GM12878 (cell line): Measurements from ENCODE around the gene RHBDF2. TPM values are rescaled to one million over a fixed set of nuclear protein-coding genes. Genes with fewer than 3 reads are reported as not detected.

Experiments used
- ATAC-seq: fragments of 200-7000 bp; cut with Tn5 transposase; 3 replicates; pipeline ENCODE4 v1.9.1; 2020; ENCODE audit warnings: mild to moderate bottlenecking, moderate library complexity
- BruUV-seq: library from RNA; stranded (reverse); fragments of 400-500 nt; replicated peaks from 2 replicates; lab custom pipeline; 2021; lab: Mats Ljungman, UMichigan
- CTCF ChIA-PET: fragments of 300-600 bp; sonication (Branson Sonifier 250); formaldehyde crosslinking; extraction: SDS; loops from one replicate; lab custom pipeline; 2021; ENCODE audit warnings: inconsistent platforms; lab: Yijun Ruan, JAX
- POLR2A ChIA-PET: fragments of 350-600 bp; formaldehyde crosslinking; extraction: SDS; loops from one replicate; lab custom pipeline; 2021; ENCODE audit warnings: inconsistent platforms; lab: Charles Lee
- RAD21 ChIA-PET: fragments of 300-600 bp; sonication (Branson Sonifier 250); formaldehyde crosslinking; loops from one replicate; lab custom pipeline; 2023; ENCODE audit warnings: antibody characterized with exemption; ENCODE audit not compliant: unreplicated experiment; lab: Charles Lee
- SMC1A ChIA-PET: fragments of 300-600 bp; sonication (Branson Sonifier 250); formaldehyde crosslinking; loops from one replicate; lab custom pipeline; 2023; ENCODE audit not compliant: unreplicated experiment, uncharacterized antibody; lab: Charles Lee
- DNase-seq: peaks from one replicate; pipeline ENCODE4 v3.0.0-alpha.2; 2011; ENCODE audit warnings: low read depth, low spot score
- FAIRE-seq: peaks from 3 replicates; lab custom pipeline; 2011; peaks lifted over from hg19 to GRCh38; lab: Jason Lieb, UNC
- H2AFZ ChIP-seq: 2 replicates; pipeline ENCODE4 v1.6.0; 2011; ENCODE audit warnings: low read depth, low read length, control low read depth; ENCODE audit not compliant: control insufficient read depth
- H3K27ac ChIP-seq: 2 replicates; pipeline ENCODE4 v1.5.1; 2011; ENCODE audit warnings: control low read depth; ENCODE audit not compliant: control insufficient read depth, insufficient read depth
- H3K27me3 ChIP-seq, 2 experiments: replicated peaks in 1 of 2; 2 replicates each; pipeline versions ENCODE4 v1.6.0 to v1.6.1; 2011; ENCODE audit warnings: low read length in 1 of 2; ENCODE audit not compliant: control insufficient read depth in 2 of 2, insufficient read depth in 2 of 2
- H3K36me3 ChIP-seq, 2 experiments: 2 replicates each; pipeline ENCODE4 v1.5.1; 2011; ENCODE audit warnings: low read length in 1 of 2; ENCODE audit not compliant: control insufficient read depth in 2 of 2, insufficient read depth in 2 of 2
- H3K4me1 ChIP-seq: 2 replicates; pipeline ENCODE4 v1.6.1; 2011; ENCODE audit warnings: mild to moderate bottlenecking, low read length, moderate library complexity, mixed read lengths; ENCODE audit not compliant: control insufficient read depth, insufficient read depth
- H3K4me2 ChIP-seq: 2 replicates; pipeline ENCODE4 v1.6.0; 2011; ENCODE audit warnings: control low read depth; ENCODE audit not compliant: control insufficient read depth, insufficient read depth
- H3K4me3 ChIP-seq: fragments of 200-600 bp; sonication (generic); 2 replicates; pipeline ENCODE4 v1.5.1; 2016
- H3K79me2 ChIP-seq: 2 replicates; pipeline ENCODE4 v1.6.0; 2011; ENCODE audit warnings: low read length; ENCODE audit not compliant: control insufficient read depth, insufficient read depth
- H3K9ac ChIP-seq: 2 replicates; pipeline ENCODE4 v1.8.0; 2011; ENCODE audit warnings: low read length, control low read depth, mixed read lengths; ENCODE audit not compliant: control insufficient read depth, insufficient read depth
- H3K9me3 ChIP-seq: replicated peaks from 3 replicates; pipeline ENCODE4 v1.5.1; 2011; ENCODE audit warnings: mild to moderate bottlenecking, low read length; ENCODE audit not compliant: control insufficient read depth, insufficient read depth
- H4K20me1 ChIP-seq: 2 replicates; pipeline ENCODE4 v1.6.0; 2011; ENCODE audit not compliant: control insufficient read depth, insufficient read depth
- CBX5 ChIP-seq: sonication (generic); IDR thresholded peaks from 2 replicates; pipeline ENCODE4 v1.6.1; 2016; ENCODE audit warnings: low read depth, moderate library complexity, mild to moderate bottlenecking, inconsistent platforms
- EP300 ChIP-seq, 2 experiments: fragments of 150-350 bp in 1 of 2; IDR thresholded peaks; 2 replicates each; pipeline ENCODE4 v1.6.1; 2011 to 2012; ENCODE audit warnings: low read depth in 2 of 2, low read length in 2 of 2, borderline replicate concordance in 1 of 2, improper control_type of control experiment in 1 of 2, inconsistent platforms in 1 of 2; ENCODE audit not compliant: control insufficient read depth in 1 of 2
- GABPA ChIP-seq: IDR thresholded peaks from 2 replicates; pipeline ENCODE4 v1.6.1; 2014; ENCODE audit warnings: antibody characterized with exemption, low read depth, mild to moderate bottlenecking, inconsistent platforms
- HDAC2 ChIP-seq: fragments of 200-600 bp; sonication (generic); IDR thresholded peaks from 2 replicates; pipeline ENCODE4 v1.6.1; 2017
- IKZF2 ChIP-seq, 2 experiments: fragments of 450-650 bp; IDR thresholded peaks; 2 replicates each; pipeline ENCODE4 v1.6.1; 2017; ENCODE audit warnings: mild to moderate bottlenecking in 2 of 2, moderate library complexity in 2 of 2
- IRF4 ChIP-seq: IDR thresholded peaks from 2 replicates; pipeline ENCODE4 v1.6.1; 2011; ENCODE audit warnings: low read depth, low read length
- NFYB ChIP-seq: IDR thresholded peaks from 2 replicates; pipeline ENCODE4 v1.6.1; 2011; ENCODE audit warnings: low read depth, mild to moderate bottlenecking, low read length, improper control_type of control experiment, moderate library complexity; ENCODE audit not compliant: insufficient read depth
- POLR2AphosphoS5 ChIP-seq: IDR thresholded peaks from 2 replicates; pipeline ENCODE4 v1.6.1; 2011; ENCODE audit warnings: mild to moderate bottlenecking, low read length, inconsistent platforms
- SUZ12 ChIP-seq: fragments of 200-600 bp; sonication (generic); IDR thresholded peaks from one replicate; pipeline ENCODE4 v1.6.1; 2018; ENCODE audit warnings: antibody characterized with exemption, mild to moderate bottlenecking; ENCODE audit not compliant: unreplicated experiment
- YBX1 ChIP-seq: fragments of 450-650 bp; IDR thresholded peaks from 2 replicates; pipeline ENCODE4 v1.6.1; 2016; ENCODE audit warnings: antibody characterized with exemption
- ZZZ3 ChIP-seq: IDR thresholded peaks from 2 replicates; pipeline ENCODE4 v1.6.1; 2011; ENCODE audit warnings: low read depth; ENCODE audit not compliant: control insufficient read depth, insufficient read length
- WGBS: methylation state at CpG from one replicate; pipeline ENCODE4 v1.1.6; 2016; ENCODE audit warnings: low lambda C conversion rate; ENCODE audit not compliant: insufficient replicate concordance, insufficient coverage; ENCODE audit errors: missing lambda C conversion rate; 5-methylcytosine and 5-hydroxymethylcytosine counted together
- in situ Hi-C: fragments of 300-500 bp; cut with MboI; formaldehyde crosslinking; loops from 9 replicates; pipeline ENCODE4 v1.14.3; 2018; ENCODE audit warnings: mixed read lengths
- intact Hi-C: fragments of 100-400 bp; cut with micrococcal nuclease; formaldehyde crosslinking; loops from one replicate; pipeline ENCODE4 v1.14.2; 2022; ENCODE audit not compliant: unreplicated experiment
- polyA plus RNA-seq, 11 experiments: library from polyadenylated mRNA; depleted of rRNA in 4 of 11; unstranded in 6 of 11; stranded (reverse) in 5 of 11; fragments of >200 nt; fragmentation: Nextera tagmentation in 4 of 11; fragmentation: Illumina TruSeq in 1 of 11; extraction: Ambion mirVana in 4 of 11; extraction: Trizol in 1 of 11; gene quantifications; 1 replicate in 1 of 11; 2 replicates in 10 of 11; pipeline versions ENCODE4 v1.2.1 to v1.2.3, GENCODE V29; 2011 to 2016; ENCODE audit warnings: inconsistent platforms in 2 of 11, missing spikeins in 2 of 11, low read depth in 1 of 11
- total RNA-seq, 4 experiments: library from RNA; depleted of rRNA in 3 of 4; stranded (reverse); fragments of >200 nt in 3 of 4; fragmentation: Illumina TruSeq in 1 of 4; extraction: Trizol in 1 of 4; gene quantifications; 2 replicates each; pipeline versions ENCODE4 v1.2.1 to v1.2.3, GENCODE V29; 2013 to 2021
- TF ChIP-seq, protein P1 (sequence below): fragments of 450-650 bp; IDR thresholded peaks from 2 replicates; pipeline ENCODE4 v1.6.1; 2018; ENCODE audit warnings: mild to moderate bottlenecking, low read depth, moderate library complexity; ENCODE audit not compliant: partially characterized antibody
- TF ChIP-seq, protein P2 (sequence below): fragments of 450-650 bp; IDR thresholded peaks from 2 replicates; pipeline ENCODE4 v1.6.1; 2014; ENCODE audit warnings: mild to moderate bottlenecking
- TF ChIP-seq, protein P3 (sequence below): IDR thresholded peaks from 2 replicates; pipeline ENCODE4 v1.6.1; 2012; ENCODE audit warnings: low read depth, low read length, improper control_type of control experiment

RHBDF2 gene
- total and polyA plus RNA-seq, 10 of the 15 experiments (the other 5 are each of a cell fraction or from before 2014, with no cell fraction given), result 0.97 to 43.0 (median 18.7) TPM

DNA sequence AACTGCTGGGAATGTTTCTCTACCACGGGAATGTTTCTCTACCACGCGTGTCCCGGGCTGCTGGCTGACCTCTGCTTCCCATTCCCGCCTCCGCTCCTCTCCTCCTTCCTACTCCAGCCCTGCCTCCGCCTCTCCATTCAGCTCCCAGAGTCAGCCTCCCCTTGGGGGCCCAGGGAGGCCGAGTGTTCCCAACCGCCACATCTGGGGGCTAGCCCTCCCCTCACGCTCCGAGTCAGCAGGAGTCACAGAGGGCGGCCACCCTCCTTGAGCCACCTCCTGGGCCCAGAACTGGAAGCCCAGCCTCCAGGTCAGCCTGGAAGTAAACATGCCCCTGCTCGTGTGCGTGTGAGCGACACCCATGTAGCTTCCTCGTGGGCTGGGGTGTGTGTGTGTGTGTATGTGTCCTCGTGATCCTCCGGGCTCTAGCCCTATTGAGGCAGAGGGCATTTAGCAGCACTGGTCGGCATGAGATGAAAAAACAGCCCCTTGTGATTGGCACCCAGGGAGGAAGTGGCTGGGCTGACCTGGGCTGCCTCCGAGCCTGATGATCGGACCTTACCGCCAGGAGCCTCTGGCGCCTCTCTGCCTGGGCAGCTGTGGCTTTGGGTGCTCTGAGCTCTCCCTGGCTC, 29.0 kb upstream of the RHBDF2 start:
- Histone ChIP-seq H3K9me3 (no peaks in the 10 kb centered on the region), H3K27me3 (no peaks in the 10 kb centered on the region), H3K79me2 (no peaks in the 10 kb centered on the region), H3K4me2 (no peak overlapping the region), H2AFZ (no peak overlapping the region), H3K36me3 (no peaks in the 10 kb centered on the region), H3K4me3 (no peak overlapping the region), H4K20me1 (no peaks in the 10 kb centered on the region), H3K27ac (no peak overlapping the region), H3K9ac (no peak overlapping the region), H3K4me1 (peaks cover 12% of the 10 kb centered on the region)
- intact Hi-C loops, result no loop called here
- WGBS, result 84% methylated on average over 23 of the region's 23 CpGs
- CTCF ChIA-PET, result interaction anchor here (0.8 to 4.0 kb wide), 2 partner anchors 16 to 33 kb away, joined by 3 to 35 read pairs; no protein-coding TSS in a partner anchor
- SMC1A ChIA-PET, result no interaction called here
- DNase-seq, result no peak
- POLR2A ChIA-PET, result no interaction called here
- RAD21 ChIA-PET, result no interaction called here
- no TSS peak for BruUV-seq
- TF ChIP-seq YBX1 (no peak), CBX5 (no peak), HDAC2 (no peak), IRF4 (no peak), NFYB (no peak), GABPA (no peak), EP300 (IDR thresholded peaks at IDR 0.05; ENCODE audit: borderline replicate concordance in 1 of 2, control insufficient read depth in 1 of 2, low read depth in 2 of 2, low read length in 2 of 2) (no peak), IKZF2 (IDR thresholded peaks at IDR 0.05) (no peak), ZZZ3 (no peak), POLR2AphosphoS5 (no peak), SUZ12 (no peak)
- TF ChIP-seq, protein P1, sequence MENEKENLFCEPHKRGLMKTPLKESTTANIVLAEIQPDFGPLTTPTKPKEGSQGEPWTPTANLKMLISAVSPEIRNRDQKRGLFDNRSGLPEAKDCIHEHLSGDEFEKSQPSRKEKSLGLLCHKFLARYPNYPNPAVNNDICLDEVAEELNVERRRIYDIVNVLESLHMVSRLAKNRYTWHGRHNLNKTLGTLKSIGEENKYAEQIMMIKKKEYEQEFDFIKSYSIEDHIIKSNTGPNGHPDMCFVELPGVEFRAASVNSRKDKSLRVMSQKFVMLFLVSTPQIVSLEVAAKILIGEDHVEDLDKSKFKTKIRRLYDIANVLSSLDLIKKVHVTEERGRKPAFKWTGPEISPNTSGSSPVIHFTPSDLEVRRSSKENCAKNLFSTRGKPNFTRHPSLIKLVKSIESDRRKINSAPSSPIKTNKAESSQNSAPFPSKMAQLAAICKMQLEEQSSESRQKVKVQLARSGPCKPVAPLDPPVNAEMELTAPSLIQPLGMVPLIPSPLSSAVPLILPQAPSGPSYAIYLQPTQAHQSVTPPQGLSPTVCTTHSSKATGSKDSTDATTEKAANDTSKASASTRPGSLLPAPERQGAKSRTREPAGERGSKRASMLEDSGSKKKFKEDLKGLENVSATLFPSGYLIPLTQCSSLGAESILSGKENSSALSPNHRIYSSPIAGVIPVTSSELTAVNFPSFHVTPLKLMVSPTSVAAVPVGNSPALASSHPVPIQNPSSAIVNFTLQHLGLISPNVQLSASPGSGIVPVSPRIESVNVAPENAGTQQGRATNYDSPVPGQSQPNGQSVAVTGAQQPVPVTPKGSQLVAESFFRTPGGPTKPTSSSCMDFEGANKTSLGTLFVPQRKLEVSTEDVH, result no peak
- TF ChIP-seq, protein P2, sequence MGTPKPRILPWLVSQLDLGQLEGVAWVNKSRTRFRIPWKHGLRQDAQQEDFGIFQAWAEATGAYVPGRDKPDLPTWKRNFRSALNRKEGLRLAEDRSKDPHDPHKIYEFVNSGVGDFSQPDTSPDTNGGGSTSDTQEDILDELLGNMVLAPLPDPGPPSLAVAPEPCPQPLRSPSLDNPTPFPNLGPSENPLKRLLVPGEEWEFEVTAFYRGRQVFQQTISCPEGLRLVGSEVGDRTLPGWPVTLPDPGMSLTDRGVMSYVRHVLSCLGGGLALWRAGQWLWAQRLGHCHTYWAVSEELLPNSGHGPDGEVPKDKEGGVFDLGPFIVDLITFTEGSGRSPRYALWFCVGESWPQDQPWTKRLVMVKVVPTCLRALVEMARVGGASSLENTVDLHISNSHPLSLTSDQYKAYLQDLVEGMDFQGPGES, result no peak
- TF ChIP-seq, protein P3, sequence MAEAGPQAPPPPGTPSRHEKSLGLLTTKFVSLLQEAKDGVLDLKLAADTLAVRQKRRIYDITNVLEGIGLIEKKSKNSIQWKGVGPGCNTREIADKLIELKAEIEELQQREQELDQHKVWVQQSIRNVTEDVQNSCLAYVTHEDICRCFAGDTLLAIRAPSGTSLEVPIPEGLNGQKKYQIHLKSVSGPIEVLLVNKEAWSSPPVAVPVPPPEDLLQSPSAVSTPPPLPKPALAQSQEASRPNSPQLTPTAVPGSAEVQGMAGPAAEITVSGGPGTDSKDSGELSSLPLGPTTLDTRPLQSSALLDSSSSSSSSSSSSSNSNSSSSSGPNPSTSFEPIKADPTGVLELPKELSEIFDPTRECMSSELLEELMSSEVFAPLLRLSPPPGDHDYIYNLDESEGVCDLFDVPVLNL, result no peak
- no peak for FAIRE-seq
- no peak for ATAC-seq
- in situ Hi-C loops, result no loop called here
